HUES48 (cell line): ENCODE data around the gene PLEKHA7.

Experiments
- H3K27ac ChIP-seq: one replicate; pipeline ENCODE4 v1.7.0; 2013; ENCODE audit warnings: low read depth, low read length, inconsistent platforms
- H3K27me3 ChIP-seq: 2 replicates; pipeline ENCODE4 v1.6.1; 2013; ENCODE audit warnings: mild to moderate bottlenecking, low read length; ENCODE audit not compliant: control insufficient read depth, insufficient read depth
- H3K36me3 ChIP-seq: 2 replicates; pipeline ENCODE4 v1.6.1; 2013; ENCODE audit warnings: low read length; ENCODE audit not compliant: control insufficient read depth, insufficient read depth
- H3K4me1 ChIP-seq: 2 replicates; pipeline ENCODE4 v1.6.1; 2013; ENCODE audit warnings: mild to moderate bottlenecking, low read length; ENCODE audit not compliant: control insufficient read depth, insufficient read depth
- H3K4me3 ChIP-seq: 2 replicates; pipeline ENCODE4 v1.5.1; 2013; ENCODE audit warnings: mild to moderate bottlenecking, low read depth, low read length
- H3K9ac ChIP-seq: 2 replicates; pipeline ENCODE4 v1.6.1; 2013; ENCODE audit warnings: mild to moderate bottlenecking, low read depth, low read length, moderate library complexity
- H3K9me3 ChIP-seq: 2 replicates; pipeline ENCODE4 v1.6.1; 2013; ENCODE audit warnings: low read length; ENCODE audit not compliant: control insufficient read depth, insufficient read depth

Gene PLEKHA7

GRCh38 chr11:16743478-16743877 lies 270.7 kb downstream of the PLEKHA7 start:
- Histone ChIP-seq H3K27ac (no peak overlapping the region), H3K4me3 (no peak overlapping the region), H3K27me3 (no peaks in the 10 kb centered on the region), H3K9me3 (no peaks in the 10 kb centered on the region), H3K9ac (no peak overlapping the region), H3K4me1 (peaks cover 18% of the 10 kb centered on the region), H3K36me3 (peaks cover 60% of the 10 kb centered on the region)

GRCh38 chr11:16741473-16741872 lies 272.7 kb downstream of the PLEKHA7 start:
- no peak overlapping the region for H3K4me3 ChIP-seq
- H3K27me3 ChIP-seq, result no peaks in the 10 kb centered on the region
- H3K36me3 ChIP-seq, result peaks cover 40% of the 10 kb centered on the region
- no peaks in the 10 kb centered on the region for H3K9me3 ChIP-seq
- H3K4me1 ChIP-seq, result peaks cover 18% of the 10 kb centered on the region
- H3K27ac ChIP-seq, result no peak overlapping the region
- no peak overlapping the region for H3K9ac ChIP-seq

GRCh38 chr11:16738947-16739815 lies 275.0 kb downstream of the PLEKHA7 start:
- peak overlapping the region; percentile 94 for H3K27ac ChIP-seq

DNA sequence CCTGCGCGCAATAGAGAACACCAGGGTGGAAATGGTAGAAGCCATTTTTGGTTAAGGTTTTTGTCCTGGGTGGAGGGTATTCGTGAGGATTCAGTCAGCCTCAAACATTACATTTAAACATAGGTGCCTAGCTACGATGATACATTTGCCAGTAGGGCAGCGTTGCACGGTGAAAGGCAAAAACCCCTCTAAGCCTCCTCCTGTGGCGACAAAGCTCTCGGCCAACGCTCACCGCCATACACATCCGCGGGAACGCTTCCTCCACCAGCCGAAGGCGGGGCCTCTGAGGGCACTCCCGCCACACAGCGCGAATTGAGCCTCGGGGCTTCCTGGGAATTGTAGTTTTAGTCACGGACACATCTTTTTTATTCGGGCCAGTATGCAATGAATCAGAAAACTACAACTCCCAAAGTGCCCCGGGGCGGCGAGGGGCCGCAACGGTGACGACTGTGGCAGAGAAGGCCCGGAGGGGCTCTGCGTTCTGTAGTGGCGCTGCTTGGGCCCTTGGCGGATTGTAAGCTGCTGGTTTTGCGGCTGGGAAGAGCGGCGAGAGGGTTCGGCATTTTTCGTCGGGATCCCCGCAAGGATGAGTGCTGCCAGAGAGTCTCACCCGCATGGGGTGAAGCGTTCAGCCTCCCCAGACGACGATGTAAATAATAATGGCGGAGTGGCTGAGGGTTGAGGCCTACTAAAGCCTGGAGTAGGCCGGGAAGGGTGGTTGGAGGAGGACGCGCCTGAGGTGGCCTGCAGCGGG lies 275.8 kb downstream of the PLEKHA7 start, which contains the start of gene C11orf58:
TSS of gene C11orf58 (plus strand) at position 455 of the 754 bp plus-strand sequence. CDS start at position 587, 132 bp downstream.
- Histone ChIP-seq H3K9me3 (no peaks in the 10 kb centered on the region), H3K4me1 (peaks cover 10% of the 10 kb centered on the region), H3K27me3 (no peaks in the 10 kb centered on the region), H3K36me3 (peaks cover 17% of the 10 kb centered on the region), H3K9ac (peak within 1 kb of the TSS; percentile 99), H3K27ac (peak within 1 kb of the TSS; percentile 94), H3K4me3 (peak within 1 kb of the TSS; percentile 86)

More at GRCh38 chr11:16738947-16739815, 275.0 kb downstream of the PLEKHA7 start:
- peak overlapping the region; percentile 99 for H3K9ac ChIP-seq
- H3K36me3 ChIP-seq, result peaks cover 18% of the 10 kb centered on the region
- no peaks in the 10 kb centered on the region for H3K27me3 ChIP-seq
- peak overlapping the region; percentile 86 for H3K4me3 ChIP-seq
- H3K9me3 ChIP-seq, result no peaks in the 10 kb centered on the region
- H3K4me1 ChIP-seq, result peaks cover 10% of the 10 kb centered on the region

DNA sequence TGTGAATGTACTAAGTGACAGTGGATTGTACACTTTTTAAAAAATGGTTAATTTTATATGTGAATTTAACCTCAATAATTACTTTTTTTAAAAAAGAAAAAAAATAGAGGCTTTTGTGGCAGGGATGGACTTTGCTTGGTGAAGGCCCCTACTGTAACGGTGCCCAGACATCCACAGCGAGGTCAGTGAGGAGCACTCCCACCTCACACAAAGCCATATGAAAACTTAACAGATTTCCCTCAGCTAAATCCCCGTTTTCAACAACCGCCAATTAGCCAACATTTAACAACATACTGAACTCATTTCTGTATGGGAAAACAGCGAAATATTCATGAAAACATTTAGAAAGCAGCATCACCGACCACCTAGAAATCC lies 276.4 kb downstream of the PLEKHA7 start:
- Histone ChIP-seq H3K9me3 (no peaks in the 10 kb centered on the region), H3K27me3 (no peaks in the 10 kb centered on the region), H3K36me3 (peaks cover 13% of the 10 kb centered on the region), H3K4me3 (peak overlapping the region; percentile 86), H3K9ac (peak overlapping the region; percentile 99), H3K27ac (peak overlapping the region; percentile 94), H3K4me1 (peaks cover 10% of the 10 kb centered on the region)
